ENCODE results near the gene SLC2A9.

DNA sequence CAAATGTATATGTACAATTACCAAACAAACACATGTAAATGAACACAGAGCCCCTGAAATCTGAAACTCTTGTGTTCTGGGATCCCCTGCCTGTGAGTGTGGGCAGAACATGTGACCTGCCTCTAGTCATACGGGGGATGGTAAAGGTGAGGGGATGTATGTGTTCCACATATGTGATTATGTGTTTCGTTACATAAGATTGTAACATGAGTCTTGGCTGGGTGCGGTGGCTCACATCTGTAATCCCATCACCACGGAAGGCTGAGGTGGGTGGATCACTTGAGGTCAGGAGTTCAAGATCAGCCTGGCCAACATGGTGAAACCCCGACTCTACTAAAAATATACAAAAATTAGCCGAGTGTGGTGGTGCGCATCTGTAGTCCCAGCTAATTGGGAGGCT lies 37.1 kb upstream of the SLC2A9 start:
- TF ChIP-seq CTCF (IDR thresholded peaks at IDR 0.05; ENCODE audit: control extremely low read depth in 1 of 3, insufficient read depth in 1 of 3, low read depth in 1 of 3, low read length in 3 of 3) (no peak), POLR2A (IDR thresholded peaks at IDR 0.05; ENCODE audit: control extremely low read depth in 1 of 2, low read depth in 2 of 2, low read length in 2 of 2) (no peak), CEBPB (IDR thresholded peaks at IDR 0.05; ENCODE audit: low read depth, low read length) (no peak)
- TF ChIP-seq, protein P1, sequence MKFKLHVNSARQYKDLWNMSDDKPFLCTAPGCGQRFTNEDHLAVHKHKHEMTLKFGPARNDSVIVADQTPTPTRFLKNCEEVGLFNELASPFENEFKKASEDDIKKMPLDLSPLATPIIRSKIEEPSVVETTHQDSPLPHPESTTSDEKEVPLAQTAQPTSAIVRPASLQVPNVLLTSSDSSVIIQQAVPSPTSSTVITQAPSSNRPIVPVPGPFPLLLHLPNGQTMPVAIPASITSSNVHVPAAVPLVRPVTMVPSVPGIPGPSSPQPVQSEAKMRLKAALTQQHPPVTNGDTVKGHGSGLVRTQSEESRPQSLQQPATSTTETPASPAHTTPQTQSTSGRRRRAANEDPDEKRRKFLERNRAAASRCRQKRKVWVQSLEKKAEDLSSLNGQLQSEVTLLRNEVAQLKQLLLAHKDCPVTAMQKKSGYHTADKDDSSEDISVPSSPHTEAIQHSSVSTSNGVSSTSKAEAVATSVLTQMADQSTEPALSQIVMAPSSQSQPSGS (IDR thresholded peaks at IDR 0.05; ENCODE audit: low read length), result no peak
